Muscle of back (tissue), 11 donors: ENCODE data around the gene IQCK. TPM values are rescaled to one million over a fixed set of nuclear protein-coding genes. Genes with fewer than 3 reads are reported as not detected.

ENCODE experiments used
- DNase-seq, 3 donors: peaks; one replicate each; pipeline versions ENCODE4 v3.0.0 to v3.0.0-alpha.2; 2013
- polyA plus RNA-seq, 10 donors: library from polyadenylated mRNA; unstranded; fragments of 120-200 nt; gene quantifications; one replicate each; pipeline ENCODE4 v1.2.1, GENCODE V29; 2013; ENCODE audit not compliant: insufficient read length in 10 of 10

The IQCK gene
- polyA plus RNA-seq, 10 donors: 11.2 to 20.1 (median 14.1) TPM

DNA sequence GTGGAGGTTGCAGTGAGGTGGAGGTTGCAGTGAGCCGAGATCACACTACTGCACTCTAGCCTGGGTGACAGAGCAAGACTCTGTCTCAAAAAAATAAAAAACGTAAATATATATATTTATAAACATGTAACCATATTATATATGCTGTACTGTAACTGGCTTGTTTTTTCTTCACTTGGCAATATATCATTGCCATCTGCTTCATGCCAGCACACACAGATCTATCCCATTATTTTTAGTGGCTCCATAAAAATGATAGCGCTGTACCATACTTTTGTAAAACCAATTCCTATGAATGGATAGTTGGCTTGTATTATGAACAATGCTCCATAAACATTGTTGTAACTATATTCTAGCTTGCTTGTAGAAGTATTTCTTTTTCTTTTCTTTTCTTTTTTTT is 117.1 kb downstream of the IQCK start:
- DNase-seq: no peak

DNA sequence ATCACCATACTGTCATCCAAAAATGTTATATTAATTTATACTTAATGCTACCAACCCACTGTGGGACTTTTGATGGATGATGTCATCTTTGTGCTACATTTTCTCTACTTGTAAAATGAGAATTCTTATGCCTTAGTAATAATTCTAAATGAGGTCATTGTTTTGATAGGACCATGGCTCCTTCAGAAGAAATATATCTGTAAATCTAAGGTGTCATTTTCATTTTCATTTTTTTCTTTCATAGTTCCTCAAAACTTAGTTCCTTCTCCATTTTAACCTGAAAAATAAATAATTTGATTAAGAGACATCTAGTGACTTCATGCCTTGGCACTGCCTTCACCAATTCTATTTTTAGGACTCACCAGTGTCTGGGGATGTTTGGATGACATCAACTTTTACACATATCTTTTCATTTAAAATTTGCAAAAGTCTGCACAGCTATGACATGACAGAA is 117.9 kb downstream of the IQCK start:
- DNase-seq: peak in 2 of 3 donors; percentile 55 to 71

DNA sequence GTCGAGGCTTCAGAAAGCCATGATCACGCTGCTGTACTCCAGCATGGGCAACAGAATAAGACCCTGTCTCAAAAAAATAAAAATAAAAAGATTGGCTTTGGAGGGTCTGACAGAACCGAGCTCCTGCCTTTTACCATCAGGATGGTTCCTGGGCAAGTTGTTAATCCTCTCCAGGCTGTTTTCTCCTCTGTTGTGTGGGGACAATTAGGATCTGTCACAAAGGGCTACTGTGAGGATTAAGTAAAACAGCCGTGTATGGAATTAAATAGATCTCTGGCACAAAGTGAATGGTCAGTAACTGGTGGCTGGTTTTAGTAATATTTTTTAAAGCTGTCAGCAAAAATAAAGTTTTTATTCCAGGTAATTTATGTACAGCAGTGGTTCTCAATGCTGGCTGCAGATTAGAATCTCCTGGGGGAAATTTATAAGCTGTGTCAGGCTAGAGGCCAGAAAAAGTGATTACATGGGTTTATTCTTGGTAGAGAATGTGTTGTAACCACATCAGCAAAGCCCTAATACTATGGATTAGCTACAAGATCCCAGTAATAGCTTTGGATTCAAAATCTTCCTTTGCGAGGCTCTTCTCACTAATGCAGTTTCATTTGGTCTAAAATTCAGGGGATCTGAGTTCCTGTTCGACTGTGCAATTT is 119.4 kb downstream of the IQCK start:
- peak in 1 of 3 donors; percentile 51 for DNase-seq

DNA sequence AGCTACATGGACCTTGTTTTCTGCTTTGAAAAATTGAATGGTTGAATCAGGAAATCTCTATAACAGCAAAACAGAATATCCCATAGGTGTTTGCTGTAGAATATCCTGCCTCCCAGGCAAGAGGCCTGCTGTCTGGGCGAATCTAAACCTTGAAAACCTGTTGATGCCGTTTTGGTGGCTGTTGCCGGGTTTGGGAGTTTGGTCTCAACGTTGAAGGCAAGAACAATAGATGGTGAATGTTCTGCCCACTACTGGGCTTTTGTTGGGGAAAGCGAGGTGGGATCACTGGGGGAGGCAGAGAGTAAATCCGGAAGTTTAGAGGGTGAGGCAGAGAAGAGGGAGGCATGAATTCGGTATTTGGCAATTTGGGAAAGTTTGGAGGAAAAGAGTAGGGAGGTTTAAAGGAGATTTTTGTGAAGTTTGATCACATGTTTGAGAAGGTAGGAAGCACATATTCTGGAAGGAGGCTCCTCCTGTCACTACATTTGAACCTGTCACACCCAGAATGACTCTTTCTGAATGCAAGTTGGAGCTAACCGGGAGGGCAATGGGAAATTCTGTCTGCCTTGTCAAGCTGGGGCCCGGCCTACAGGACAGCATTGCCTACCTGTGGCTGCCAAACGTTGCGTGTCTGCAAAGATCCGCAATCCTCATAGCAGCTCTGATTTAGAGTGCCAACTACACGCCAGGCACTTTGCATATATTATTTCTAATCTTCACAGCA is 120.1 kb downstream of the IQCK start:
- no peak for DNase-seq

DNA sequence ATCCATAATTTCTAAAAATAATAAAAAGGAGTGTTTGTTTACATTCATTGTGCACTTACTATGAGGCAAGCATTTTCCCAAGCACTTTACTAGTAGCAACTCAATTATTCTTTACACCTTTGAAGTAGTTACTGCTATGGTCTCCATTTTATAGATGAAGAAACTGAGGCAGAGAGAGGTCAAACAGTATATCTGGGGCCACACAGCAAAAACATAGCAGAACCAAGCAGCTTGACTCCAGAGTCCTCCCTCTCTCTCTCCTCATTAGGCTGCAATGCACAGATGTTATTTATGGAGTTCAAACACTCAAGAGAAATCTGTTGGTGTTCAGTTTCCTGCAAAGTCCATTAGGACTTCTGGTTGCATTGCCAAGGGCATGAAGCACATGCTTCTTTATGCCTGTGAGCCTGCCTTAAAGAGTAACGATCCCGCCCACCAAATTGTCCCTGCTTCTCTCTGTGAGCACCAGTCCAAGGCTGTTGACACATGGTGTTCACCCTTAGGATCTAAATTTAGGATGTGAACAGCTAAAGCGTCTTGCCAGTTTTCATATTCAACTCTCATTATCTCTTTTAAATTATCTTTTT is 122.5 kb downstream of the IQCK start:
- DNase-seq: peak; percentile 53 to 76 (median 59)

DNA sequence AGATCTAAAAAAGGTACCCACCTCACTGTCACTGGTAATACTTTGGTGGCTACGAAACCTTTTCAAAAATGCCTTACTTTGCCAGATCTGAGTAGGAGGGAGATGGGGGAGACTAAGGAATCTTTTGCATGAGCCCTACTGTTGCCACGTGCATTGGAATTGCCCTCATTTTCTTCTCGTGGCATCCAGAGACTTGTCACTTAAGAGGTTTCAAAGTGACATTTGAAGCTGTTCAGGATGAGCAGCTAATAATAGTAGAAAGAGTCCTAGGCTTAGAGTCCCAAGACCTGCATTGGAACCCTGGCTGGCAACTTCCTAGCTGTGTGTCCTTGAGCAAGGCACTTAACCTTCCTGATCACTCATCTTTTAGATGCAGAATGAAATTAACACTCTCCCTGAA is 123.1 kb downstream of the IQCK start:
- no peak for DNase-seq

DNA sequence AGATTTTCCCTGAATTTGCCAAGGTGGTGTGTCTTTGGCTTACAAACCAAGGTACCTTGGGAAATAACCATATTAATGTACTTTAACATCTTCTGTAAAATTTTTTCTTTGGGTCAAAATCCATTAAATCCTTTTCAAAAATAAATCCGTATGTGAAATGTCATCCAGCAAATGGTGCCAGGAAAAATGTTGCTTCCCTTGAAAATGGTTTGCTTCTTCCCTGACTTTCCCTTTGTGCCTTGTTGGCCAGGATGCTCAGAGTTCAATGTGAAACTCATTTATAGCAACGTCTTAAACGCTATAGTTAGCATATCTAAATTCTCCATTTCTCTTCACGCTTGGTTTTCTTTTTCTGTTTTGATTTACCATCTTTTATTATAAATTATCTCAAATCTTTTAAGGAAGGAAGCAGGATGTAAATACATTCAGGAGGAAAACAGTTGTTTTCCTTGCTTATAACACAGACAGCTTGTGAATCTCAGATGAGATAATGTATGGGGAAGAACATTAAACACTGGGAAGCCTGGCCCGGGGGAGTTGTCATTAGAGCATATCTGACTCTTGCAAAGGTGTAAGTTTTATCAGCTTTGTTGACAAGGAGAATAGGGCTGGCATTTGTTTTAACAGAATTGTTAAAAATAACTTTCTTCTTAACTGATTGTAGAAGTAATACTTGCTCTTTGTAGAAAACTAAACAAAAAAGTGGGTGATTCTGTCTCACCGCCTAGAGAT is 124.5 kb downstream of the IQCK start:
- DNase-seq: peak in 1 of 3 donors; percentile 58

DNA sequence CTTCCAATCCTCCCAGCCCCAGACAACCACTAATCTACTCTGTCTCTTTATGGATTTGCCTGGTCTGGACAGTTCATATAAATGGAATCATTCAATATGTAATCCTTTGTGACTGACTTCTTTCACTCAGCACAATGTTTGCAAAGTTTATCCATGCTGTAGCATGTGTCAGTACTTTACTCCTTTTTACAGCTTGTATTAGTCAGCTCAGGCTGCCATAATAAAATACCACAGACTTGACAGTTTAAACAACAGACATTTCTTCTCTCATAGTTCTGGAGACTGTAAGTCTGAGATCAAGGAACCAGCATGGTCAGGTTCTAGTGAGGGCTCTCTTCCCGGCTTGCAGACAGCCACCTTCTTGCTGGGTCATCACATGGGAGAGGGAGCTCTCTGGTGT is 125.3 kb downstream of the IQCK start:
- DNase-seq: no peak

DNA sequence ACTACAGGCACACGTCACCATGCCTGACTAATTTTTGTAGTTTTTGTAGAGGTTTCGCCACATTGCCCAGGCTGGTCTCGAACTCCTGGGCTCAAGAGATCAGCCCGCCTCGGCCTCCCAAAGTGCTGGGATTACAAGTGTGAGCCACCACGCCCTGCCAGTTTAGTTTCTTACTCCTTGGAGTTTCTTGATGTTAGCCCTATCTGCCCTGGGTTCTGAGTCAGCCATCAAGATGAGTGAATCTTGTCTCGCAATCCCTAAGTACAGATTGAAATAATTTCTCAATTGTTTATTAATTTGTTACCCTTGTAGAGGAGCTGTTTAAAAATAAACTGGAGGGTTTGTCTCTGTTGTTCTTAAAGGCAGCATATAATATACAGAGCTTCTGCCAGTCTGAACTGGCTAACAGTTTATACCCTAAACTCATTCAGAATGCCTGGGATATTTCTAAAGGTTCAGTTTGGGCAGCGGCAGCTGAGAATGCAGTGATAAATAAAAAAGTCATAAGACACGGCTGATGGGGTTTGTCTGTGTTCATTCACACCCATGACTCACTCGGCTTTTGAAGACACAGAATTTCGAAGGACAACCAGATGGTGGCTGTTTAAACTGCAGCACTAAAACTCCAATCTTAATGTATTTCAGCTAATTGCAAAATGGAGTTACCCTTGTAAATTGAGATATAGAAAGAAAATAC is 127.0 kb downstream of the IQCK start:
- peak in 1 of 3 donors; percentile 57 for DNase-seq

DNA sequence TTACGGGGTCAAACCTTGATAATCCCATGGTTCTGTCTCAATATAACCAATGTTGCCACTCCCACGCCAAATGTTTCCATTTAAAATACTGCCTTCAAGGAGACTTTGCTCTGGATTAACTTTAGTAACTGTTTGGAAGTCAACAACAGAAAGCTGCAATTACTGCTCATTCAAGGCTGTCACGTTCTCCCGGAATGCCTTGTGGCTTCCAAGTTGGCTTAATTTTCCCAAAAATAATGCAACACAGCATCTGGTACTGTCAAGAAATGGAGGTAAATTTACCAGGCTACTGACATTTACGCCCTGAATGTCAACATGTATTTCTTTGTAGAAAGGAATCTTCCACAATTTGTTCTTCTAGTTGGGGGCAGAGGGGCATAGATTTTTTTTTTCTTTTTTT is 128.4 kb downstream of the IQCK start:
- DNase-seq: no peak

DNA sequence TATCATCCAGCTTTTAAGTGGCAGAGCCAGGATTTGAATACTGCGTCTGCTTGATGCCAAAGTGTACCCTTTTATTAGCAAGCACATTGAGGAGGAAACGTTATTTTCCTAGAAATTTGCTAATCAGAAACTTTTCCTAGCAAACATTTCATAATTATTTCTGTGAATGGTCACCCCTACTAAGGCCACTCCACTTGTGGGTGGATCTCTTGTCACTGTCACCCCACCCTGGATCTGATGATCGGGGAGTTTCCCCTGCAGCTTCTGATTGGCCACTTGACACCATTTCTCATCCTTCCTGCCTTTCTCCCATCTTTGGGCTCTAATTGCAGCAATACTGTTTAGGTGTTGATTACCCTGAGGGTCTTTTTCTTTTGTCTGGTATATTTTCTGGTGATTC is 130.7 kb downstream of the IQCK start:
- DNase-seq: no peak

DNA sequence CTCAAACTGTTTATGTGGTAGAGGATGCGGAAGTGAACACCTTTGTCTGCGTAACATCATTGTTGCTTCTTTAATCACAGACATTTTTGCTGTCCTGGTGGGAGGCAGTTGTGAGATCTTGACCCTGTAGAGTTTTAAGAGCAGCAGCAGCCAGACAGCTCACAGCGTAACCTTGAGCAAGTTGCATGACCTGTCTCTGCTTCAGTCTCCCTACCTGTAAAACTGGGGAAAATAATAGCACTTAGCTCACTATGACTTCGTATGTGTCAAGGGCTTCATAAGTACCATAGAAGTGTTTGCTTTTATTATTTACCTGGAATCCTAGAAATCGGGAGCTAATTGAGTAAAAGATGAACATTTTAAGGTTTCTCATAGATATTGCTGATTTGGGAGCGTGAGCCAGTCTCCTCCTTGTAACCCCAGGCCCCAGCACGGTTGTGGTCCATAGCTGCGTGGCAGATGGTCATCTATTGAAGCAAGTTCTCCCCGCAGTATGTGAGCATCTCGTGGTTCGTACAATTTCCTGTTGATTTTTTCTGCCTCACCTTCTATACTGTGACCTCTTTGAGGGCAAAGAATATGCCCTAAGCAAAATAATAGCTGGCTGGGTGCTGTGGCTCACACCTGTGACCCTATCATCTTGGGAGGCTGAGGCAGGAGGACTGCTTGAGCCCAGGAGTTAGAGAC is 132.2 kb downstream of the IQCK start:
- no peak for DNase-seq

DNA sequence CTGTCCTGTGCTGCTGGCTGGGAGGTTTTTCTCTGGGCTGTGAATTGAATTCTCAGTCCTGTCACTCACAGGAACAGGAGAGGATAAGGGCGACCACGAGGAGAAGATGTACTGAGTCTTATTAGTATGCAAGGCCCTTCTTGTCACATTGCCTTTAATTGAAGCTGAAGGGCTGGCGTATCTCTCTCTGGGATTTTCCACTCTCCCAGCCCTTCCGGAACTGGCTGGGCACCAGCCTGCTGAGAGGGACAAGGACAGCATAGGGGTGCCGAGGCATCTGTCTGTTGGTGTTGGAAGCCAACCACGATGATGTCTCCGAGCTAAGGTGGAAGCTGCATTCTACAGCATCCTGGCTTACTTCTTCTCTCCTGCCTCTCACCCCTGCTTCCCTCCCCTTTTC is 133.4 kb downstream of the IQCK start:
- DNase-seq: no peak

DNA sequence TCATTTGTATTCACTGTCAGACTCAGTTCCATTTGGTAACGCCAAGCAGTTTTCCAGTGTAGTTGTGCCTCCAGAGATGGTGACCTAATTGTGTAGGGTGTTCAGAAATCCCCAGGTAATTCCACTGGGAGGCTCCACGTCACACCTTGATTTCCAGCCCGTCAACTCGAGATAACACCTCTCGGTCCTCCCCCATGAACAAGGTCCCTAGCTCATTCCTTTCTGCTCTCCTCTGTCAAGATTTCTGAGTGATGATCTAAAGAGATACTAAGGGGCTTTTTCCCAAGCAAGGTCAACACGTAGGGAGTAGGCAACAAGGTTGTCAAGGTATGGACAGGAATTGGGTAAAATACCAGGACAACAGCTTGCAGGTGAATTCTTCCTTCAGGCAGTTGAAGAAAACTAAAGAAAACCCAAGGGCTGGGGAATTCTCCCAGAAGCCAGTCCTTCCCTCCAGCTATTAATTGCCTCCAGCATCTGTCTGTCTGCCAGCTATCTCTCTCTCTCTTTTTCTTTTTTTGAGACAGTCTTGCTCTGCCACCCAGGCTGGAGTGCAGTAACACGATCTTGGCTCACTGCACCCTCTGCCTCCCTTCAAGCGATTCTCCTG is 135.2 kb downstream of the IQCK start:
- DNase-seq: no peak

DNA sequence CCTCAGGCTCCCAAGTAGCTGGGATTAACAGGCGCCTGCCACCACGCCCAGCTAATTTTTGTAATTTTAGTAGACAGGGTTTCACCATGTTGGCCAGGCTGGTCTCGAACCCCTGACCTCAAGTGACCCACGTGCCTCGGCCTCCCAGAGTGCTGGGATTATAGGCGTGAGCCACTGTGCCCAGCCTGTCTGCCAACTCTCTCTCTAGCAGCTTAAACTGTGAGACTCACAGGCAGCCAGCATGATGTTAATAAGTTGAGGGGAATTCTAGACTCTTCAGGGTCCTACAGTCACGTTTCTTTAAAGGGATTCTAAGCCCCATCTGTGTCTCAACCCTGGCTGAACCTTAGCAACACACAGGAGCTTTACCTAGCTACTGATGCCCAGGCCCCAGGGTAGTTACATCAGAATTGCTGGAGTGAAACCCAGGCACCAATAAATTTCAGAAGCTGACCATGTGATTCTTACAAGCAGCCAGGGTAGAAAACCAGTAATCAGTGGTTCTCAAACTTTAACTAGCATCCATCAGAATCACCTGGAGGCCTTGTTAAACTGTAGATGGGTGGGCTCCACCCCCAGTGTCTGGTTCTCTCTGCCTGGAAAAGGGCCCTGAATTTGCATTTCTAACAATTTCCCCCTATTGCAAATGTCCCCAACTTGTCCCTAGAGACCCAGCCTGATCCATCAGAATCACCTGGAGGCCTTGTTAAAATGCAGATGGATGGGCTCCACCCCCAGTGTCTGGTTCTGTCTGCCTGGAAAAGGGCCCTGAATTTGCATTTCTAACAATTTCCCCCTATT is 135.9 kb downstream of the IQCK start:
- no peak for DNase-seq

DNA sequence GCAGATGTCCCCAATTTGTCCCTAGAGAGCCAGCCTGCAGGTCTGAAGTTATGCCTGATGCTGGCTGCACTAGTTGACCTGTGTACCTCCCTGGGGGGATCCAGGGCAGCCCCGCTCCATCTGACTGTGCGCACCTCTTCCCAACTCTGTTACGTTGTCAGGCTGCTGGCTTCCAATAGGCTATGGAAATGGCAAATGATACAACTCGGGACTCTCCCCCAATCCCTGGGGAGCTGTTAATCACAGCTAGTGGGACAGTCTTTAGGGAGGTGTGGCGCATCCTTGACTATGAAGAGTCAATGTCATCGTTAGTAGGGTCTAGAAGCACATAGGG is 136.4 kb downstream of the IQCK start:
- DNase-seq: no peak

DNA sequence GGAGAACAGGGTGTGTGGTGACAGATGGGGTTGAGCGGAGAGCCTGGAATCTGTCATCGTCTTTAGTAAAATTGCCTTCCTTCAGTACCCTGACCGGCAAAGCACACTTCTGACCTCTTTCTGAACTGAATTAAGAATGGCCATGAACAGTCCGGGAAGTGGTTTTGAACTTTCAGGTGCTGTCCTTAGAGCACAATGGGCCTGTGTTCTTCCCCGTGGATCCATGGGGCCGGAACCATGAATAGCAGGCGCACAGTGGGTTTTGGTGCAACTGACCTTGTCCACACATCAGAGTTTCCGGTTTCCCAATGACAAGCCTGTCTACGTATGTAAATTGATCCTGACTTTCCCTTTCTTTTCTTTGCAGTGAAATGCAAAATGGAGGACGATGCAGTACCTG is 138.0 kb downstream of the IQCK start:
- no peak for DNase-seq

DNA sequence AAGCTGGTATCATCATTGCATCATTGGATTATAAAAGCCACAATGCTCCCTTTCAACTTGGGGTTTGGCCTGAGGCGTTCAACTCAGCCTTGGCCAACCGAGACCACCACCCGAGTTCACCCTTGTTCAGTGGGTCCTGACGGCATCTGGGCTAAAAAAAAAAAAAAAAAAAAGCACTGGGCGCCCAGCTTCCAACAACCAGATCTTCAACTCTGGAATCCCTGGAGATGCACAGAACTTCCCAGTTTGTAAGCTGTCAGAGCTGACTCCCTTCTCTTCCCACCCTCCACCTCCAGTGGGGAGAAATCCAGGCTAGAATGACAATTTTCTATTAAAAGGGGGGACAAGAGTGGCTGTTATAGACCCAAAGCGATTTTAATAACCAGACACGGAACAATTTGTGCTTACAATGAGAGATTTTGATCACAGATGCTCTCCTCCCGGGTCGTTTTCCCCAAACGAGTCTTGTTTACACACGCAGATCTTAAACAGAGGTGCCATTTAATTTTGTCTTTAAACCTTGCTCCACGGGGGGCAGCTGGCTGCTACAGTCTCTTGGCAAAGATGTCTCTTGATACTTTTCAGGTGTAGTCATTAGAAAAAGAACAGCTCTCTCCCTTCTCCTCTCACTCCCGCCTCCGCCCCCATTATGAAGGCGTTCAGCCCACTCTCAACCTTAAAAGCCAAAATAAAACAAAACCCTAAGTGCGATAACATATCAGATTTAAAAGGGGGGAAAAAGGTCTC is 139.7 kb downstream of the IQCK start:
- no peak for DNase-seq

DNA sequence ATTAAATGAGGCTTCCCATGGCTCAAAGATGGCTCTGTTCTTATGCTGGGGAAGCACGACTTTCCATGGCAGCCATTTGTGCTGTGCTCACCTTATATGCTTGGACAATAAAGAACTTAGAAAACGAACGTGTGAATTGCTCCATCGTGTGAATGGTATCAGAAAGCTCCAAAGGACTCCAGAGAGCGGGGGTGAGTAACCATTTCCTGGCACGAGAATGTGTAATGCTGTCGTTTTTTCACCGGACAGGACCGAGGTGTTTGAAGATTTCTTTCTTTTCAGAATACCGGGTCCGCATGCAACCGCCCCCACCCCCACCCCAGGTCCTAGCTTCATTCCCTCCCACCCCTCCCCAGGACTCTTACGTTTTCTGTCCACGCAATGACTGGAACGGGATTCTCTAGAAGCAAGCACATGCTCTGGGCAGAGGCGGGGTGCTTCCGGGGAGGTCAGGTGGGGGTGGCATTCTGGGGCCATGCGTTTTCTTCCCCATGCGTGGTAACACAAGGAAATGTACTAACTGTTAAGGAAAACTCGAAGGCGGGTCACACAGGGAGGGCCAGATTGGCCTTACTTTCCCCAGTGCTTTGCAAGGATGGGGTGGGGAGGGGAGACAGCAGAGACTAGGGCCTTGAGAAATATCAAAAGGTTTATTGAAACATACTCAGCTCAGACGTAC is 140.4 kb downstream of the IQCK start:
- DNase-seq: no peak
